Measurements from ENCODE around the gene HOXA1.

Gene HOXA1

GRCh38 chr7:27096768-27097514 is 1.1 kb upstream of the HOXA1 start:
- DNase-seq (ENCODE audit: low read depth), result no peak
- TF ChIP-seq CTCF (conservative IDR thresholded peaks at IDR 0.05; ENCODE audit: low read depth, low read length), result no peak
- no peak overlapping the region for H3K4me3 ChIP-seq (ENCODE audit: low read length)

DNA sequence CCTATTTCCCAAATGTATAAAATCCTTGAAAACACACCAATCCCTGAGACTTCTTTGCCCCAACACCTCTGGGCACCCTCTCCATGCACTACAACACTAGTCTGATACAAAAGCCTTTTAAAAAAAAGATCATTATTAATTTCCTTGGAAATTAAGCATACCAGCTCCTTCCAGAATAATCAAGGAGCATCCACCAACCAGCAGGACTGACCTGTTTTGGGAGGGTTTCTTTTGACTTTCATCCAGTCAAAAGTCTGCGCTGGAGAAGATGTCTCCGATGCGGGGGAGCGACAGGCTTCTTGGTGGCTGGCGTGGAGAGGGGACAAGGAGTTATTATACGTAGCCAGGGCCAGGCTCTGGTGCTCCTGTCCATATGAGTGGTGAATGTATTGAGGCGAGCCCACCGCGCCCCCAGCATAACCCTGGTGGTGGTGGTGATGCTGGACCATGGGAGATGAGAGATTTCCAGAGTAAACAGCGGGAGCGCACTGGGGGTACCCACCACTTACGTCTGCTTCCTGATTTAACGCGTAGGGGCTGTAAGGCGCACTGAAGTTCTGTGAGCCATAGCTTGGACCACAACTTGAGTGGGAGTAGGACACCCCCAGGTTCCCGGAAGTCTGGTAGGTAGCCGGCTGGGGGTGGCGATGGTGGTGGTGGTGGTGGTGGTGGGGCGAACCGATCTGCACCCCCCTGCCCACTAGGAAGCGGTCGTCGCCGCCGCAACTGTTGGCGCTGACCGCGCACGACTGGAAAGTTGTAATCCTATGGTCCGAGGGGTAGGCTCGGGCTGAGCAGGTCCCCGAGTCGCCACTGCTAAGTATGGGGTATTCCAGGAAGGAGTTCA is 527 bp downstream of the HOXA1 start:
- TF ChIP-seq CTCF (conservative IDR thresholded peaks at IDR 0.05; ENCODE audit: low read depth, low read length), result no peak
- no peak overlapping the region for H3K4me3 ChIP-seq (ENCODE audit: low read length)
- DNase-seq (ENCODE audit: low read depth), result no peak

GRCh38 chr7:27094304-27095049 is 1.3 kb downstream of the HOXA1 start:
- no peak overlapping the region for H3K4me3 ChIP-seq (ENCODE audit: low read length)
- no peak for DNase-seq (ENCODE audit: low read depth)
- TF ChIP-seq CTCF (conservative IDR thresholded peaks at IDR 0.05; ENCODE audit: low read depth, low read length), result no peak

DNA sequence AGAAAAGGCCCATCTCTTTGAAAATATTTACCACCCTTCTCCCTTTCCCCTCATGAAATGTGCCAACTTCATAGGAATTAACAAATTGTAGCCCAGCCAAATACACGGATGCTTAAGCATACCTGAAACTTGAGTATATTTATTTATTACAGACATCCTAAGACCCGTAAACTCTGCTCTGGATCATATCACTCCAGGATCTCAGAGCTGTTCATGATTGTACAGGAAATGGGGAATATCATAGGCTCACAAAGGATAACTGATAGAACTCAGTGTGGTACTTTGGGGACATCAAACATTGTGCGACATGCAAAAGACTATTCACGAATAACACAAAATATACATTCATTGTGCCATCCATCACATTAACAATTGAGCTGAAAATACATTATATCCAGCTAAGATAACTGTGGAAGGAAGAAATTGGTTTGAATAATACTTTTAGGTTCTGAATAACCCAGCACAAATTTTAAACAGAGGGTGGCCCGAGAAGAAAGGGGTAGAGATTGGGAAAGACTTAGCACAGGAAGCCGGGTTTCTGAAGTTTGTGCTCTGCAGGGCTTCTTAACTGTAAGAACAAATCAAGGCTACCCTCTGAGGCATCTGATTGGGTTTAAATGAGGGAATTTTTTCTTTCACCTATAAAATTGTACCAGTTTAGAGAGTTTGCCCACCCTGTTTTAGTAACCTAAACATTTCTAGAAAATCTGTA is 2.5 kb downstream of the HOXA1 start:
- H3K4me3 ChIP-seq (ENCODE audit: low read length), result no peak overlapping the region
- no peak for TF ChIP-seq CTCF (conservative IDR thresholded peaks at IDR 0.05; ENCODE audit: low read depth, low read length)
- DNase-seq (ENCODE audit: low read depth), result no peak

- no peak for DNase-seq (ENCODE audit: low read depth)
- TF ChIP-seq CTCF (conservative IDR thresholded peaks at IDR 0.05; ENCODE audit: low read depth, low read length), result no peak
- no peak overlapping the region for H3K4me3 ChIP-seq (ENCODE audit: low read length)
Observed at GRCh38 chr7:27092819-27093110, 3.0 kb downstream of the HOXA1 start.

GRCh38 chr7:27091941-27092818 is 3.6 kb downstream of the HOXA1 start:
- no peak for TF ChIP-seq CTCF (conservative IDR thresholded peaks at IDR 0.05; ENCODE audit: low read depth, low read length)
- no peak overlapping the region for H3K4me3 ChIP-seq (ENCODE audit: low read length)
- DNase-seq (ENCODE audit: low read depth), result no peak

Measured in retinal pigment epithelial cell (primary cell).